ENCODE data around the gene ARL14EP. TPM values are rescaled to one million over a fixed set of nuclear protein-coding genes. Genes with fewer than 3 reads are reported as not detected.

Gene ARL14EP
- total and polyA plus RNA-seq, 2 donors (not counting 3 experiments of a cell fraction or from before 2014, with no cell fraction given), result 9.6 to 16.7 TPM

GRCh38 chr11:30356391-30356790 is 33.5 kb downstream of the ARL14EP start:
- H2AFZ ChIP-seq (ENCODE audit: low read depth, low read length), result no peak overlapping the region
- no peaks in the 10 kb centered on the region for H3K9me3 ChIP-seq (replicated peaks; ENCODE audit: control insufficient read depth, insufficient read depth, low read length)
- H4K20me1 ChIP-seq (replicated peaks; ENCODE audit: control insufficient read depth, extremely low read depth, insufficient read depth, low read length), result no peaks in the 10 kb centered on the region
- peaks cover 0 to 2% of the 10 kb centered on the region in 2 experiments for H3K27me3 ChIP-seq (ENCODE audit: control insufficient read depth in 2 of 2, insufficient read depth in 2 of 2, low read length in 2 of 2)
- ChIA-PET CTCF (interaction anchor here (1.0 kb wide), 1 partner anchor 11 kb away, joined by 4 read pairs; no protein-coding TSS in a partner anchor), POLR2A (no interaction called here)
- DNase-seq (ENCODE audit: low read depth, low spot score) (no peak), FAIRE-seq (no peak)
- no peaks in the 10 kb centered on the region for H3K36me3 ChIP-seq (ENCODE audit: control insufficient read depth in 2 of 2, extremely low read depth in 1 of 2, insufficient read depth in 2 of 2, low read length in 2 of 2)
- H3K4me3 ChIP-seq (replicated peaks in 1 of 3; ENCODE audit: insufficient read depth in 1 of 3, low read depth in 1 of 3, low read length in 3 of 3), result no peak overlapping the region
- intact Hi-C loops (cut with micrococcal nuclease), result no loop called here
- no peaks in the 10 kb centered on the region for H3K4me1 ChIP-seq (ENCODE audit: control insufficient read depth, extremely low read depth, insufficient read depth, low read length)
- no peak overlapping the region for H3K9ac ChIP-seq (replicated peaks; ENCODE audit: extremely low read depth, insufficient read depth, low read length)
- no peaks in the 10 kb centered on the region for H3K9me1 ChIP-seq (replicated peaks; ENCODE audit: control insufficient read depth, extremely low read depth, insufficient read depth, low read length)
- no peak overlapping the region for H3K4me2 ChIP-seq (ENCODE audit: insufficient read depth, low read length)
- no peak for TF ChIP-seq MAX (IDR thresholded peaks at IDR 0.05; ENCODE audit: insufficient read depth, insufficient read length)
- dilution Hi-C loops (cut with MboI; ENCODE audit: extremely low pct_ligation_motif_present, low sequenced_read_pairs), result no loop called here
- H3K79me2 ChIP-seq (ENCODE audit: control insufficient read depth, insufficient read depth, low read length), result no peaks in the 10 kb centered on the region
- no peak overlapping the region for H3K27ac ChIP-seq (ENCODE audit: insufficient read depth, low read depth, low read length)
- BruUV-seq (replicated peaks), result no TSS peak

- FAIRE-seq, result no peak
- intact Hi-C loops (cut with micrococcal nuclease), result no loop called here
- no peaks in the 10 kb centered on the region for H3K9me3 ChIP-seq (replicated peaks; ENCODE audit: control insufficient read depth, insufficient read depth, low read length)
- no peak overlapping the region for H2AFZ ChIP-seq (ENCODE audit: low read depth, low read length)
- BruUV-seq (replicated peaks), result no TSS peak
- H3K9ac ChIP-seq (replicated peaks; ENCODE audit: extremely low read depth, insufficient read depth, low read length), result no peak overlapping the region
- H3K4me3 ChIP-seq (replicated peaks in 1 of 3; ENCODE audit: insufficient read depth in 1 of 3, low read depth in 1 of 3, low read length in 3 of 3), result no peak overlapping the region
- H3K9me1 ChIP-seq (replicated peaks; ENCODE audit: control insufficient read depth, extremely low read depth, insufficient read depth, low read length), result no peaks in the 10 kb centered on the region
- H3K36me3 ChIP-seq (ENCODE audit: control insufficient read depth in 2 of 2, extremely low read depth in 1 of 2, insufficient read depth in 2 of 2, low read length in 2 of 2), result no peaks in the 10 kb centered on the region
- TF ChIP-seq CTCF (IDR thresholded peaks at IDR 0.05; ENCODE audit: extremely low read depth in 1 of 2, insufficient read depth in 1 of 2, low read depth in 1 of 2, low read length in 2 of 2), result no peak
- no peak for TF ChIP-seq GATA2 (IDR thresholded peaks at IDR 0.05; ENCODE audit: insufficient read depth, insufficient read length, low read depth, low read length)
- no peak for TF ChIP-seq MAX (IDR thresholded peaks at IDR 0.05; ENCODE audit: insufficient read depth, insufficient read length)
- TF ChIP-seq POLR2A (IDR thresholded peaks at IDR 0.05; ENCODE audit: low read depth, low read length), result no peak
- no peak for TF ChIP-seq JUN (IDR thresholded peaks at IDR 0.05; ENCODE audit: borderline replicate concordance, insufficient read depth, insufficient read length, low read depth)
- TF ChIP-seq MYC (IDR thresholded peaks at IDR 0.05; ENCODE audit: low read depth, low read length), result no peak
- no peak overlapping the region for H3K4me2 ChIP-seq (ENCODE audit: insufficient read depth, low read length)
- DNase-seq (ENCODE audit: low read depth, low spot score), result no peak
- no peaks in the 10 kb centered on the region for H4K20me1 ChIP-seq (replicated peaks; ENCODE audit: control insufficient read depth, extremely low read depth, insufficient read depth, low read length)
- no peaks in the 10 kb centered on the region for H3K79me2 ChIP-seq (ENCODE audit: control insufficient read depth, insufficient read depth, low read length)
- CTCF ChIA-PET, result no interaction called here
- H3K4me1 ChIP-seq (ENCODE audit: control insufficient read depth, extremely low read depth, insufficient read depth, low read length), result no peaks in the 10 kb centered on the region
- H3K27ac ChIP-seq (ENCODE audit: insufficient read depth, low read depth, low read length), result no peak overlapping the region
- peaks cover 0 to 2% of the 10 kb centered on the region in 2 experiments for H3K27me3 ChIP-seq (ENCODE audit: control insufficient read depth in 2 of 2, insufficient read depth in 2 of 2, low read length in 2 of 2)
- POLR2A ChIA-PET, result no interaction called here
- dilution Hi-C loops (cut with MboI; ENCODE audit: extremely low pct_ligation_motif_present, low sequenced_read_pairs), result no loop called here
These were observed 35.0 kb downstream of the ARL14EP start for GRCh38 chr11:30357872-30358271.
